GM12878 (cell line): ENCODE measurements around the gene TXNRD1. TPM values are rescaled to one million over a fixed set of nuclear protein-coding genes. Genes with fewer than 3 reads are reported as not detected.

Experiments
- ATF3 ChIP-seq: IDR thresholded peaks from 2 replicates; pipeline ENCODE4 v1.6.1; 2011; ENCODE audit warnings: low read depth, mild to moderate bottlenecking, low read length, moderate library complexity, borderline replicate concordance; ENCODE audit errors: extremely low read depth
- BMI1 ChIP-seq: fragments of 450-650 bp; IDR thresholded peaks from 2 replicates; pipeline ENCODE4 v1.6.1; 2016; ENCODE audit warnings: mild to moderate bottlenecking, moderate library complexity, borderline replicate concordance
- CBFB ChIP-seq: IDR thresholded peaks from 2 replicates; pipeline ENCODE4 v1.6.1; 2016; ENCODE audit warnings: antibody characterized with exemption, low read depth
- E2F8 ChIP-seq: fragments of 450-650 bp; IDR thresholded peaks from 2 replicates; pipeline ENCODE4 v1.6.1; 2018; ENCODE audit warnings: mild to moderate bottlenecking, low read depth, moderate library complexity; ENCODE audit not compliant: partially characterized antibody
- HCFC1 ChIP-seq: fragments of 150-350 bp; IDR thresholded peaks from 2 replicates; pipeline ENCODE4 v1.6.1; 2014; ENCODE audit warnings: low read length
- IKZF2 ChIP-seq, 2 experiments: fragments of 450-650 bp; IDR thresholded peaks; 2 replicates each; pipeline ENCODE4 v1.6.1; 2017; ENCODE audit warnings: mild to moderate bottlenecking in 2 of 2, moderate library complexity in 2 of 2
- JUND ChIP-seq: IDR thresholded peaks from 2 replicates; pipeline ENCODE4 v1.6.1; 2012; ENCODE audit warnings: low read depth, mild to moderate bottlenecking, low read length, improper control_type of control experiment, moderate library complexity
- KDM1A ChIP-seq: fragments of 200-600 bp; sonication (generic); IDR thresholded peaks from 2 replicates; pipeline ENCODE4 v1.6.1; 2016; ENCODE audit warnings: borderline replicate concordance
- MXI1 ChIP-seq: fragments of 150-350 bp; IDR thresholded peaks from 2 replicates; pipeline ENCODE4 v1.6.1; 2011; ENCODE audit warnings: low read depth, mild to moderate bottlenecking, inconsistent platforms, low read length, improper control_type of control experiment
- MYC ChIP-seq: IDR thresholded peaks from 2 replicates; pipeline ENCODE4 v1.6.1; 2011; ENCODE audit warnings: mild to moderate bottlenecking, low read length, moderate library complexity, inconsistent platforms; ENCODE audit not compliant: insufficient read depth, insufficient replicate concordance, insufficient read length, severe bottlenecking
- NFYB ChIP-seq: IDR thresholded peaks from 2 replicates; pipeline ENCODE4 v1.6.1; 2011; ENCODE audit warnings: low read depth, mild to moderate bottlenecking, low read length, improper control_type of control experiment, moderate library complexity; ENCODE audit not compliant: insufficient read depth
- POLR2AphosphoS2 ChIP-seq: IDR thresholded peaks from 2 replicates; pipeline ENCODE4 v1.6.1; 2011; ENCODE audit warnings: low read depth, mild to moderate bottlenecking, low read length, improper control_type of control experiment, moderate library complexity
- POU2F2 ChIP-seq: IDR thresholded peaks from 3 replicates; pipeline ENCODE4 v1.6.1; 2011; ENCODE audit warnings: low read depth, mild to moderate bottlenecking, low read length, borderline replicate concordance
- PRDM15 ChIP-seq: fragments of 450-650 bp; formaldehyde crosslinking; IDR thresholded peaks from 2 replicates; pipeline ENCODE4 v1.4.0; 2020; ENCODE audit warnings: mild to moderate bottlenecking, moderate library complexity
- RUNX3 ChIP-seq: IDR thresholded peaks from 2 replicates; pipeline ENCODE4 v1.6.1; 2012; ENCODE audit warnings: low read length, inconsistent platforms
- SIN3A ChIP-seq: IDR thresholded peaks from 2 replicates; pipeline ENCODE4 v1.6.1; 2012; ENCODE audit warnings: low read depth, low read length, improper control_type of control experiment
- SIX5 ChIP-seq: IDR thresholded peaks from 2 replicates; pipeline ENCODE4 v1.6.1; 2011; ENCODE audit warnings: mild to moderate bottlenecking, low read depth, low read length, moderate library complexity; ENCODE audit not compliant: severe bottlenecking
- SMARCA5 ChIP-seq: fragments of 450-650 bp; IDR thresholded peaks from 2 replicates; pipeline ENCODE4 v1.6.1; 2017; ENCODE audit warnings: mild to moderate bottlenecking
- SP1 ChIP-seq: IDR thresholded peaks from one replicate; pipeline ENCODE4 v1.6.1; 2011; ENCODE audit warnings: low read depth, low read length
- SUPT20H ChIP-seq: IDR thresholded peaks from 2 replicates; pipeline ENCODE4 v1.6.1; 2011; ENCODE audit warnings: low read depth, mild to moderate bottlenecking, low read length, moderate library complexity, borderline replicate concordance; ENCODE audit not compliant: control insufficient read depth
- polyA plus RNA-seq, 11 experiments: library from polyadenylated mRNA; depleted of rRNA in 4 of 11; unstranded in 6 of 11; stranded (reverse) in 5 of 11; fragments of >200 nt; fragmentation: Nextera tagmentation in 4 of 11; fragmentation: Illumina TruSeq in 1 of 11; extraction: Ambion mirVana in 4 of 11; extraction: Trizol in 1 of 11; gene quantifications; 1 replicate in 1 of 11; 2 replicates in 10 of 11; pipeline versions ENCODE4 v1.2.1 to v1.2.3, GENCODE V29; 2011 to 2016; ENCODE audit warnings: inconsistent platforms in 2 of 11, missing spikeins in 2 of 11, low read depth in 1 of 11
- total RNA-seq, 4 experiments: library from RNA; depleted of rRNA in 3 of 4; stranded (reverse); fragments of >200 nt in 3 of 4; fragmentation: Illumina TruSeq in 1 of 4; extraction: Trizol in 1 of 4; gene quantifications; 2 replicates each; pipeline versions ENCODE4 v1.2.1 to v1.2.3, GENCODE V29; 2013 to 2021

TXNRD1 gene
- total and polyA plus RNA-seq, 10 of the 15 experiments (the other 5 are each of a cell fraction or from before 2014, with no cell fraction given) = 52.6 to 84.6 (median 67.8) TPM

- no peak for TF ChIP-seq E2F8
- TF ChIP-seq ATF3 = no peak
- no peak for TF ChIP-seq POLR2AphosphoS2
- TF ChIP-seq CBFB = peak; percentile 65
- TF ChIP-seq JUND = no peak
- peak; percentile 88 for TF ChIP-seq RUNX3
- TF ChIP-seq SIN3A = no peak; the same call in 1 of the 2 replicates
- TF ChIP-seq IKZF2 (IDR thresholded peaks at IDR 0.05) = peak; percentile 28 to 32; a peak in 2 of 4 replicates
- TF ChIP-seq MXI1 = peak; percentile 80
- TF ChIP-seq SP1 = peak; percentile 63
- TF ChIP-seq NFYB = peak; percentile 76
- no peak for TF ChIP-seq KDM1A
- no peak for TF ChIP-seq SIX5
- no peak for TF ChIP-seq BMI1
- peak; percentile 76 for TF ChIP-seq MYC
- peak; percentile 49 for TF ChIP-seq HCFC1
- TF ChIP-seq SMARCA5 = peak; percentile 23; the same call in 1 of the 2 replicates
- peak; percentile 94; the same call in 2 of the 3 replicates for TF ChIP-seq POU2F2
- TF ChIP-seq PRDM15 (CRISPR knock-in tag) = no peak
- no peak for TF ChIP-seq SUPT20H
Observed at GRCh38 chr12:104286516-104287482, 71.2 kb downstream of the TXNRD1 start (continued).
